B cell (primary cell): Measurements from ENCODE around the gene KCNMB2. TPM values are rescaled to one million over a fixed set of nuclear protein-coding genes. Genes with fewer than 3 reads are reported as not detected.

Experiments used
- ATAC-seq: fragments of 200-7000 bp; cut with Tn5 transposase; one replicate; pipeline ENCODE4 v1.10.0; 2021; ENCODE audit warnings: low read depth, mild to moderate bottlenecking, moderate number of reproducible peaks, moderate library complexity
- CTCF ChIA-PET: fragments of 350-600 bp; sonication (Branson Sonifier 250); formaldehyde crosslinking; loops from one replicate; lab custom pipeline; 2021; ENCODE audit warnings: antibody characterized with exemption, inconsistent platforms; lab: Charles Lee
- POLR2A ChIA-PET: fragments of 350-600 bp; sonication (Branson Sonifier 250); formaldehyde crosslinking; loops from one replicate; lab custom pipeline; 2021; ENCODE audit warnings: antibody characterized with exemption; lab: Charles Lee
- DNase-seq: peaks from one replicate; pipeline ENCODE4 v3.0.0; 2013
- H2AFZ ChIP-seq: 2 replicates; pipeline ENCODE4 v1.6.1; 2012; ENCODE audit warnings: mild to moderate bottlenecking, low read depth, low read length; ENCODE audit not compliant: insufficient read depth, poor library complexity, severe bottlenecking
- H3K27ac ChIP-seq, 2 donors: 1 replicate in 1 of 2; 2 replicates in 1 of 2; pipeline ENCODE4 v1.5.1; 2012 to 2013; ENCODE audit warnings: low read length in 2 of 2, mild to moderate bottlenecking in 2 of 2, moderate library complexity in 1 of 2
- H3K27me3 ChIP-seq, 4 experiments: fragments of 200-600 bp in 1 of 4; sonication (generic) in 1 of 4; replicated peaks in 1 of 4; 1 replicate in 2 of 4; 2 replicates in 2 of 4; pipeline versions ENCODE4 v1.6.1 to v1.7.0; 2013 to 2016; ENCODE audit warnings: low read length in 3 of 4, mild to moderate bottlenecking in 2 of 4, mixed read lengths in 1 of 4, moderate library complexity in 1 of 4; ENCODE audit not compliant: insufficient read depth in 4 of 4, control insufficient read depth in 3 of 4; ENCODE audit errors: control extremely low read depth in 1 of 4
- H3K36me3 ChIP-seq, 2 experiments: replicated peaks in 1 of 2; 1 replicate in 1 of 2; 2 replicates in 1 of 2; pipeline versions ENCODE4 v1.6.1 to v1.7.1; 2013; ENCODE audit warnings: low read length in 1 of 2; ENCODE audit not compliant: insufficient read depth in 2 of 2, control insufficient read depth in 1 of 2; ENCODE audit errors: control extremely low read depth in 1 of 2, extremely low read depth in 1 of 2
- H3K4me1 ChIP-seq, 2 donors: fragments of 200-600 bp in 1 of 2; sonication (generic) in 1 of 2; 1 replicate in 1 of 2; 2 replicates in 1 of 2; pipeline versions ENCODE4 v1.5.1 to v1.6.1; 2013 to 2017; ENCODE audit warnings: low read length in 2 of 2; ENCODE audit not compliant: control insufficient read depth in 2 of 2, insufficient read depth in 2 of 2
- H3K4me2 ChIP-seq: replicated peaks from 2 replicates; pipeline ENCODE3; 2012; ENCODE audit warnings: mild to moderate bottlenecking, low read depth, low read length; ENCODE audit not compliant: poor library complexity, severe bottlenecking
- H3K4me3 ChIP-seq, 5 experiments: fragments of 200-600 bp in 1 of 5; sonication (generic) in 1 of 5; 1 replicate in 3 of 5; 2 replicates in 2 of 5; pipeline versions ENCODE4 v1.5.1 to v1.7.0; 2011 to 2016; ENCODE audit warnings: low read length in 4 of 5, mild to moderate bottlenecking in 4 of 5, low read depth in 2 of 5, control low read depth in 1 of 5, moderate library complexity in 1 of 5; ENCODE audit not compliant: insufficient read depth in 1 of 5; ENCODE audit errors: control extremely low read depth in 1 of 5, extremely low read depth in 1 of 5
- H3K79me2 ChIP-seq: fragments of 200-600 bp; sonication (generic); one replicate; pipeline ENCODE4 v1.6.0; 2016; ENCODE audit warnings: low read length; ENCODE audit not compliant: control insufficient read depth, insufficient read depth
- H3K9ac ChIP-seq: fragments of 200-600 bp; sonication (generic); 2 replicates; pipeline ENCODE4 v1.6.1; 2017; ENCODE audit warnings: mild to moderate bottlenecking, low read length, moderate library complexity
- H3K9me3 ChIP-seq, 3 donors: one replicate each; pipeline versions ENCODE4 v1.6.1 to v1.7.1; 2013; ENCODE audit warnings: low read length in 2 of 3; ENCODE audit not compliant: control insufficient read depth in 2 of 3, insufficient read depth in 1 of 3; ENCODE audit errors: control extremely low read depth in 1 of 3
- H4K20me1 ChIP-seq: 2 replicates; pipeline ENCODE4 v1.6.0; 2012; ENCODE audit warnings: mild to moderate bottlenecking, low read length; ENCODE audit not compliant: insufficient read depth, control insufficient read depth, poor library complexity, severe bottlenecking
- H3K27ac Mint-ChIP-seq: one replicate; pipeline ENCODE4 v1.8.0; 2021; ENCODE audit warnings: mixed read lengths
- H3K27me3 Mint-ChIP-seq: one replicate; pipeline ENCODE4 v1.8.0; 2021; ENCODE audit warnings: mixed read lengths
- H3K4me1 Mint-ChIP-seq: one replicate; pipeline ENCODE4 v1.8.0; 2021; ENCODE audit warnings: mixed read lengths
- H3K4me3 Mint-ChIP-seq: one replicate; pipeline ENCODE4 v1.8.0; 2021; ENCODE audit warnings: mixed read lengths
- H3K9me3 Mint-ChIP-seq: one replicate; pipeline ENCODE4 v1.8.0; 2022; ENCODE audit warnings: mixed read lengths; ENCODE audit not compliant: insufficient read depth
- EZH2 ChIP-seq: IDR thresholded peaks from 2 replicates; pipeline ENCODE4 v1.6.1; 2012; ENCODE audit warnings: borderline replicate concordance, low read depth, mild to moderate bottlenecking, moderate library complexity, low read length; ENCODE audit not compliant: insufficient read depth, poor library complexity, severe bottlenecking
- WGBS: methylation state at CpG from one replicate; pipeline ENCODE4 v1.1.5; 2013; ENCODE audit warnings: missing lambda C conversion rate; ENCODE audit not compliant: insufficient coverage; 5-methylcytosine and 5-hydroxymethylcytosine counted together
- intact Hi-C: fragments of 100-400 bp; cut with micrococcal nuclease; formaldehyde crosslinking; loops from one replicate; pipeline ENCODE4 v1.10.0; 2022
- polyA plus RNA-seq: library from polyadenylated mRNA; depleted of rRNA; stranded (reverse); fragments of >200 nt; gene quantifications from 2 replicates; pipeline ENCODE4 v1.2.3, GENCODE V29; 2012
- total RNA-seq, 2 donors: library from RNA; stranded (reverse); fragments of 120-200 nt in 1 of 2; gene quantifications; 1 replicate in 1 of 2; 2 replicates in 1 of 2; pipeline versions ENCODE4 v1.2.3 to v1.2.4, GENCODE V29; 2013 to 2022
- TF ChIP-seq, protein P1 (sequence below): fragments of 200-600 bp; IDR thresholded peaks from one replicate; pipeline ENCODE4 v1.8.0; 2022; ENCODE audit warnings: antibody characterized with exemption, mild to moderate bottlenecking

Gene KCNMB2
- total and polyA plus RNA-seq, 2 donors (not counting 1 experiment from before 2014, with no cell fraction given), result not detected

DNA sequence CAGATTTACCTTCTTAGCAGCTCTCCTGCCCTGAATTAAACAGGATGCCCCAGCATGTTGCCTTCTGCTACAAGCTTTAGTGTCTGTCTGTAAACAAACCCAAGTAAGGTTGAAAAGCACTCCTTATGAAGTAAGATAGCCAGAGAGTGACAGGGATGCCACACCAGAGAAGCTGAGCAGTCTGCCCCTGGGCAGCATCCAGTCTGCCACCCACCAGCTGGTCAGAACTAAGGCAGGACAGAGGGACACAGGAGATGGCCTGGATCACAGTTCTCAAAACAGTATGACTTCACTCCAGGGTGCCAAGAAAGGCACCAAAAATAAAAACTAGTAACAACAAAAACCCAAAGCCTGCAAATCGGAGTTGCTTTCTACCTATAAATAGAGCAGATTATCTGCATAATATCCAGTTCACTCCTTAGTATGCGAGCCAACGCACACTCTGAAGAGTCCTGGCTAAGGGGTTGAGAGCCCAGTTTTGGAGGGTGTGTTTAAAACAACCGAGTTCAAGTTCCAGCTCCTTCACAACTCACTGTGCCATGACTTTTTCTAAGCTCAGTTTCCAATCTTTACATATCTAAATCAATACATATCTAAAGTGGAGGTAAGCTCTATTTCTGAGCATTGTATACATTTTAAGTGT is 198.9 kb downstream of the KCNMB2 start:
- DNase-seq (no peak), ATAC-seq (no peak)
- no peaks in the 10 kb centered on the region for H3K36me3 ChIP-seq
- no peaks in the 10 kb centered on the region for H4K20me1 ChIP-seq
- H3K4me2 ChIP-seq, result no peak overlapping the region
- CTCF ChIA-PET, result no interaction called here
- no peak overlapping the region for H3K27ac ChIP-seq
- Mint-ChIP-seq H3K4me1 (no peaks in the 10 kb centered on the region), H3K27me3 (no peaks in the 10 kb centered on the region), H3K4me3 (no peak overlapping the region), H3K9me3 (no peaks in the 10 kb centered on the region), H3K27ac (no peak overlapping the region)
- POLR2A ChIA-PET, result no interaction called here
- no peak for TF ChIP-seq EZH2
- TF ChIP-seq, protein P1, sequence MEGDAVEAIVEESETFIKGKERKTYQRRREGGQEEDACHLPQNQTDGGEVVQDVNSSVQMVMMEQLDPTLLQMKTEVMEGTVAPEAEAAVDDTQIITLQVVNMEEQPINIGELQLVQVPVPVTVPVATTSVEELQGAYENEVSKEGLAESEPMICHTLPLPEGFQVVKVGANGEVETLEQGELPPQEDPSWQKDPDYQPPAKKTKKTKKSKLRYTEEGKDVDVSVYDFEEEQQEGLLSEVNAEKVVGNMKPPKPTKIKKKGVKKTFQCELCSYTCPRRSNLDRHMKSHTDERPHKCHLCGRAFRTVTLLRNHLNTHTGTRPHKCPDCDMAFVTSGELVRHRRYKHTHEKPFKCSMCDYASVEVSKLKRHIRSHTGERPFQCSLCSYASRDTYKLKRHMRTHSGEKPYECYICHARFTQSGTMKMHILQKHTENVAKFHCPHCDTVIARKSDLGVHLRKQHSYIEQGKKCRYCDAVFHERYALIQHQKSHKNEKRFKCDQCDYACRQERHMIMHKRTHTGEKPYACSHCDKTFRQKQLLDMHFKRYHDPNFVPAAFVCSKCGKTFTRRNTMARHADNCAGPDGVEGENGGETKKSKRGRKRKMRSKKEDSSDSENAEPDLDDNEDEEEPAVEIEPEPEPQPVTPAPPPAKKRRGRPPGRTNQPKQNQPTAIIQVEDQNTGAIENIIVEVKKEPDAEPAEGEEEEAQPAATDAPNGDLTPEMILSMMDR, result no peak
- intact Hi-C loops, result no loop called here
- no peak overlapping the region for H3K4me3 ChIP-seq
- no peak overlapping the region for H3K9ac ChIP-seq
- H2AFZ ChIP-seq, result no peak overlapping the region
- H3K79me2 ChIP-seq, result no peaks in the 10 kb centered on the region
- H3K27me3 ChIP-seq, result no peaks in the 10 kb centered on the region
- H3K9me3 ChIP-seq, result no peaks in the 10 kb centered on the region
- no CpG with 5 or more reads among the region's 4 CpGs for whole genome bisulfite sequencing
- no peaks in the 10 kb centered on the region for H3K4me1 ChIP-seq

DNA sequence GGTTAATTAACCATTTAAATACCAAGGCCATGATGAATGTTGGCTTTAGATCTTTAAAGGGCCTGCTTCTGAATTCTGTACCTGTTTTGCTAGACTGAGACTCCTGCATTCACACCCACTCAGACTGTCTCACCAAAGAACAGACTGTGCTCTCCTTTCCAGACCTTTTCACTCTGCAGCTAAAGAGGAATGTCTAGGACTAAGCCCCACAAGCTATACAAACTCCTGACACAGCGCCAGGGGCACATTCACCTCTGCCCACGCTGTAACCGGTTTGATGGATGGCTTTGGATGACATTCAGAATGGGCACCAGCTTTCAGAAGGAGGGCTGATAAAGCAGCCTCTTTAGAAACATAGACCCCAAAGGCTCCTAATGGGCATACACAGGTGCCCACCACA is 200.1 kb downstream of the KCNMB2 start:
- no peaks in the 10 kb centered on the region for H3K79me2 ChIP-seq
- no CpG with 5 or more reads among the region's 3 CpGs for WGBS
- H3K4me2 ChIP-seq, result no peak overlapping the region
- H4K20me1 ChIP-seq, result no peaks in the 10 kb centered on the region
- H3K4me3 ChIP-seq, result no peak overlapping the region
- TF ChIP-seq, protein P1, result no peak
- no peak for TF ChIP-seq EZH2
- POLR2A ChIA-PET, result no interaction called here
- intact Hi-C loops, result no loop called here
- no peaks in the 10 kb centered on the region for H3K4me1 Mint-ChIP-seq
- no peaks in the 10 kb centered on the region for H3K9me3 Mint-ChIP-seq
- no peaks in the 10 kb centered on the region for H3K9me3 ChIP-seq
- H3K4me1 ChIP-seq, result no peaks in the 10 kb centered on the region
- CTCF ChIA-PET, result no interaction called here
- H3K27me3 Mint-ChIP-seq, result no peaks in the 10 kb centered on the region
- H2AFZ ChIP-seq, result no peak overlapping the region
- ATAC-seq (no peak), DNase-seq (no peak)
- no peaks in the 10 kb centered on the region for H3K36me3 ChIP-seq
- no peaks in the 10 kb centered on the region for H3K27me3 ChIP-seq
- H3K27ac Mint-ChIP-seq, result no peak overlapping the region
- no peak overlapping the region for H3K9ac ChIP-seq
- no peak overlapping the region for H3K4me3 Mint-ChIP-seq
- H3K27ac ChIP-seq, result no peak overlapping the region
